ENCODE results near the gene CAMK2D.

The CAMK2D gene

GRCh38 chr4:113762186-113763028, 869 bp upstream of the CAMK2D start:
- DNase-seq = peak; percentile 96

GRCh38 chr4:113760795-113761619, 531 bp downstream of the CAMK2D start:
- DNase-seq = peak; percentile 41

GRCh38 chr4:113760094-113760794, 1.3 kb downstream of the CAMK2D start:
- no peak for DNase-seq

- DNase-seq = no peak
These were observed 1.8 kb downstream of the CAMK2D start for GRCh38 chr4:113759696-113760093.

DNA sequence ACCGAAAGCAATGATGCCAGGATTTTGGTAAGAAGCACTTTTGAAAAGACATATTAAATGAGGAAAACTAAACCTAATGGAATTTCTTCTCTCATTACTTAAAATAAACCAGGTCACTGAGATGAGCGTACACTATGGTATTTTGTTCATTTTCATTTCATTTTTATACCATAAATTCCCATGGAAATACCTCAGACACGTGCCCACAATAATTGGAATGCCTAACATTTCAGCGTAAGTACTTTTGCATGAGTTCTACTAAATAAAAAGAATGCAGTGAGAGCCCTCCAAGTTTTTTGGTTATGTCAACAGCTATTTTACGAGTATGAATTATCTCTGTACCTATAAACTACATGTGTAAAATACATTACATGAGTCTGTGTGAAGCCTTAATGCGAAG, 3.2 kb downstream of the CAMK2D start:
- no peak for DNase-seq

- DNase-seq = no peak
These were observed 4.1 kb downstream of the CAMK2D start for GRCh38 chr4:113757486-113757885.

GRCh38 chr4:113756005-113756410, 5.5 kb downstream of the CAMK2D start:
- peak; percentile 46 for DNase-seq

DNA sequence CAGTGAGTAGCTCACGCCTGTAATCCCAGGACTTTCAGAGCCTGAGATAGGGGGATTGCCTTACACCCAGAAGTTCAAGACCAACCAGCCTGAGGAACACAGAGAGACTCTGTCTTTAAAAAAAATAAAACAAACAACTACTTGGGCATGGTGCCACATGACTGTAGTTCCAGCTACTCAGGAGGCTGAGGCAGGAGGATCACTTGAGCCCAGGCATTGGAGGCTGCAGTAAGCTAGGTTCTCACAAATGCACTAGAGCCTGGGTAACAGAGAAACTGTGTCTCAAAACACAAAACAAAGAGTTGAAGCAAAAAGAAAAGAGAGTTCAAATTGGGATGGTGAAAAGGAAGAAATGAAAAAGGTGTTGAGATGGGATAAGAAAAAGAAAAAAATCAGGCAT, 10.8 kb downstream of the CAMK2D start:
- DNase-seq = no peak

GRCh38 chr4:113750296-113750695, 11.2 kb downstream of the CAMK2D start:
- DNase-seq = no peak

DNA sequence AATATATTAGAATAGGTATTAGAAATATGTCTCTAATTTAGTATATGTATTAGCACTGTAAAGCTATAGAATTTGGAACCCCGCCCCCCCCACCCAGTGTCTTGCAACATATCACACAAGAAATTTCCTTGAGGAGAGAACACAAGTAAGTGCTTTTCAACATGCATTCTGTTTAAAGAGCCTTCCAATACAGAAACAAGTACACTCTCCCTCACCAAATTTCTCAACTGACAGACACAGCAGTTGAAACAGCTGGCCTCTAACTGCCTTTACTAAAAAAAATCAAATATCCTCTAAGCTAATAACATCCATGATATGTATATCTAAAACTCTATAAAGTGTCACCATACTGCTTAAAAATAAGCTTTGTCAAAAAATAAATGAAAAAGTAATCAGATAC, 12.4 kb downstream of the CAMK2D start:
- DNase-seq = no peak

- no peak for DNase-seq
These were observed 13.6 kb downstream of the CAMK2D start for GRCh38 chr4:113747949-113748348.

DNA sequence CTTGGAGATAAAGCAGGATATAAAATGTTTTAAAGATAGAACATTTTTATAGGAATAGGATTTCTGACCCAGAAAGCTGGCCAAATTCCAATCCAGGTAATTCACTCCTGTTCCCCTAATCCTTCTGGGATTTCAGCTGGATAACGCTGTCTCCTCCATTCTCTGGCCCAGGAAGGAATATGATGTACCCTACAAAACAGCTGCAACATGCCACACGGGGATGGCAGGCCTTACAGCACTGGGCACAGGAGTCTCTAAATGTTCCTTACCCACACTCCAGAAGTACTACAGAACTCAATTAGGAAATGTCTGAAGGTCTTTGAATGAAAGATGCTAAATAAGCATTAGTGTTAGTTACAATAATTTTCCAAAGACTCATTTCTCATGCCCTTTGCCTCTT, 15.8 kb downstream of the CAMK2D start:
- DNase-seq = no peak

GRCh38 chr4:113744667-113745240, 16.8 kb downstream of the CAMK2D start:
- no peak for DNase-seq

GRCh38 chr4:113743690-113744089, 17.8 kb downstream of the CAMK2D start:
- no peak for DNase-seq

- DNase-seq = no peak
These were observed 18.9 kb downstream of the CAMK2D start for GRCh38 chr4:113742643-113743042.

- no peak for DNase-seq
These were observed 19.6 kb downstream of the CAMK2D start for GRCh38 chr4:113741956-113742355.

DNA sequence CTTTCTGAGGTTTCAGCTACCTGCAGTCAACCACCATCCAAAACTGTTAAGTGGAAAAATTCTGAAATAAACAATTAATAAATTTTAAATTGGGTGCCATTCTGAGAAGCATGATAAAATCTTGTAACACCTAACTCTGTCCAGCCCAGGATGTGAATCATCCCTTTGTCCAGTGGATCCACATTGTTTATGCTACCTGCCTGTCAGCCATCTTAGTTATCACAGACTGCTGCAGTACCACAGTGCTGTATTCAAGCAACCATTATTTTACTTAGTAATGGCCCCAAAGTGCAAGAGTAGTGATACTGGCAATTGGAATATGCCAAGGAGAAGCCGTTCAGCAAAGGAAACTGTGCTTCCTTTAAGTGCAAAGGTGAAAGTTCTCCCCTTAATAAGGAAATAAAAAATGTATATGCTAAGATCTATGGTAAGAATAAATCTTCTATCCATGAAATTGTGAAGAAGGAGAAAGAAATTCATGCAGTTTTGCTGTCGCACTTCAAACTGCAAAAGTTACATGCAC, 20.6 kb downstream of the CAMK2D start:
- no peak for DNase-seq

DNA sequence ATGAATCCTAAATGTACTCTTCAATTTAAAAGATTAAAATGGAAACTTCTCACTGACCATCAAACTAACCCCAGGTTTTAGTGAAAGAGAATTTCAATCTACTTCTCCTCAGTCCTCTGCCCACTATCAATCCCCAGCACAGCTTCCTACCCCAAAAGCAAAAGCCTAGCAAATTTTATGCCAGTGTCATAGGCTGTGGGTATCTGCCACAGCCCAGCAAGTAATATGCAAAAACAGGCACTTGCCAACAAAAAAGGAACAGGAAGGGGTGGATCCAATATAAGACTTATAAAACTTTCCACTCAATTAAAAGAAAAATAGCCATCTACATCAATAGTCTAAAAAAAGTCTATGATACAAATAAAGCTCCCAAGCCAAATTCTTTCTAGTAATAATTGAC, 22.3 kb downstream of the CAMK2D start:
- DNase-seq = no peak

- DNase-seq = no peak
These were observed 23.3 kb downstream of the CAMK2D start for GRCh38 chr4:113738251-113738650.

DNA sequence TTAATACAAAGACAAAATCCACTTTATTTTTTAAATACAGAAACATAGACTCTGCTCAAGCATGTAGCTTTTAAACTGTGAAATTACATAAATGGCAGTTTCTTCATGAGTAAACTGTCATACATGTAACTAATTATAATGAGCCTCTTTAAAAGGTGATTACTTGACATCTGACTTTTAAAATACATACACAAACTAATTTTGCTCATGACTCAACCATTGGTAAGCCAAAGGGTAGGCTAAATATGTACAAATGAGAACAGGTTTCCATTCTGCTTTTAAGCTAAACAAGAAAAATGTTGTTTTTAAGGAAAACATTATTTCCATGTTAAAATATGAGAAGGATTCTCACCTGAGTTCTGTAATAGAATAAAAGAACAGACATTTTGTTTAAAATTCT, 27.9 kb downstream of the CAMK2D start:
- DNase-seq = no peak

DNA sequence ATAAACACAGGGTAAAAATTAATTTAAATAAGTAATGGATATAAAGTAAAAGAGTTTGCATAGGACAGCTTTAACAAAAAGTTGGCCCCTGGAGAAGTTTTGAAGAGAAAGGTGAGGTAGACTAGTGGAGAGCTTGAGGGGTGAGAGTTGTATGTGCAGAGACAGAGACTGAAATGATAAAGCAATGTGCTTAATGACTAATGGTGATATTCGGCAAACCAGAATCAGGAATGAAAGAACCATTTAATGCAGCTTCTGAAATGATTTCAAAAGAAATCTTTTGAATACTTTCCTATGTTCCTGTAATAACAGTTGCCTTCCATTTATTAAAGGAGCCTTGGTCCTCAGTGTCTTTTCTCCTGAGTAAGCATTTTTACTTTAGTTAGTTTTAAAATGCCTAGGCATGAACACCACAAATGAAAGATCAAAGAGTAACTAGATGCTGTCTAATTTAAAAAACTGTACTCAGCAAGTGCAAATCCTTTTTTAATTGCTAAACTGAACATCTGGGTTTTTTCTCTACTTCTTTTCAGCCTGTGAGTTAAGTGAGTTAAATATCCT, 28.5 kb downstream of the CAMK2D start:
- DNase-seq = no peak

GRCh38 chr4:113730467-113731216, 30.9 kb downstream of the CAMK2D start:
- DNase-seq = no peak

Measured in NCI-H446 treated with DMSO at 0.1 percent for 48 hours (cell line).